Posterior vena cava (tissue), 2 donors: Measurements from ENCODE around the gene RTL1. TPM values are rescaled to one million over a fixed set of nuclear protein-coding genes. Genes with fewer than 3 reads are reported as not detected.

Experiments used
- DNase-seq: peaks from one replicate; pipeline ENCODE4 v3.0.0-alpha.2; 2020; ENCODE audit warnings: low spot score
- intact Hi-C, 2 donors: fragments of 100-400 bp; cut with DNase I; formaldehyde crosslinking; loops; one replicate each; pipeline versions ENCODE4 v1.14.1 to v1.14.2; 2022 to 2023
- total RNA-seq, 2 donors: library from RNA; stranded (reverse); fragmentation: NEBNext Ultra II Directional; extraction: Animal tissue kit (Norgen Biotek cat#: 25700); gene quantifications; one replicate each; pipeline ENCODE4 v1.2.1, GENCODE V29; 2021
- donor health status: DM: yes; HTN: yes; CAD: no.
- donor health status: DM: yes; HTN: yes; CAD: no.

The RTL1 gene
- total RNA-seq, 2 donors from 2014 or later, result not detected

DNA sequence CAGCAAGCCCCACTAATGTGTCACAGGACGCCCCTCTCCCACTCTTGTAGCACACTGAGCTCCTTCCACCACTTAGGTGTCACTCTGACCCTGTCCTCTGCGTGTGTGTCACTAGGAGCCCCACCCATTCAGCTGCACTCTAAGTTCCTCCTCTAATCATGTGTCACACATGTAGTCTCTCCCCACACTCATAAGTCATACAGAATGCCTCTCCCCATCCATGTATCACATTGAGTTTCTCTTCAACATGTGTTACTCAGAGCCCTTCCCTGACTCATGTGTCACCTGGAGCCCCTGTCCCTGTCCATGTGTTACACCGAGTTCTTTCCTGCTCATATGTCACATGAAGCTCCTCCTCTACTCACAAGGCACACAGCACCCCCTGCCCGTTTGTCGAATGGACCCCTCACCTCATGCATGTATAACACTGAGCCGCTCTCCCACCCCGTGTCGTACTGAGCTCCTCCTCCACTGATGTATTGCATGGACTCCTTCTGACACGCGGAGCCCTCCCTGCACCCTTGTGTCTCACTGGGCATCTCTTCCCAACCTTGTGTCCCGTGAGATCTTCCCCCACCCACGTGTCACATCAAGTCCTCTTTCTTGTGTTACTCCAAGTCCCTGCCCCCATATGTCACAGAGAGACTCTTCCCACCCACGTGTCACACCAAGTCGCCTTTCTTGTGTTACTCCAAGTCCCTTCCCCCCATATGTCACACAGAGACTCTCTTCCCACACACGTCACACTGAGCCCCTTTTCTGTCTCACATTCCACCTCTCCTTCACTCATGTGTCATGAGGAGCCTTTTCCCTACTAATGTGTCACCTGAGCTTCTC, 31.0 kb downstream of the RTL1 start:
- DNase-seq, result peak; percentile 73
- intact Hi-C loops, result no loop called here

GRCh38 chr14:100871234-100872186, 32.0 kb downstream of the RTL1 start:
- DNase-seq, result peak; percentile 42
- intact Hi-C loops, result no loop called here

- peak; percentile 62 for DNase-seq
- intact Hi-C loops, result no loop called here
Measured at GRCh38 chr14:100868621-100869370, 34.7 kb downstream of the RTL1 start.

GRCh38 chr14:100867631-100868315, 35.7 kb downstream of the RTL1 start:
- intact Hi-C loops, result no loop called here
- DNase-seq, result peak; percentile 73

- peak; percentile 64 for DNase-seq
- intact Hi-C loops, result no loop called here
Measured at GRCh38 chr14:100866666-100867630, 36.6 kb downstream of the RTL1 start.

DNA sequence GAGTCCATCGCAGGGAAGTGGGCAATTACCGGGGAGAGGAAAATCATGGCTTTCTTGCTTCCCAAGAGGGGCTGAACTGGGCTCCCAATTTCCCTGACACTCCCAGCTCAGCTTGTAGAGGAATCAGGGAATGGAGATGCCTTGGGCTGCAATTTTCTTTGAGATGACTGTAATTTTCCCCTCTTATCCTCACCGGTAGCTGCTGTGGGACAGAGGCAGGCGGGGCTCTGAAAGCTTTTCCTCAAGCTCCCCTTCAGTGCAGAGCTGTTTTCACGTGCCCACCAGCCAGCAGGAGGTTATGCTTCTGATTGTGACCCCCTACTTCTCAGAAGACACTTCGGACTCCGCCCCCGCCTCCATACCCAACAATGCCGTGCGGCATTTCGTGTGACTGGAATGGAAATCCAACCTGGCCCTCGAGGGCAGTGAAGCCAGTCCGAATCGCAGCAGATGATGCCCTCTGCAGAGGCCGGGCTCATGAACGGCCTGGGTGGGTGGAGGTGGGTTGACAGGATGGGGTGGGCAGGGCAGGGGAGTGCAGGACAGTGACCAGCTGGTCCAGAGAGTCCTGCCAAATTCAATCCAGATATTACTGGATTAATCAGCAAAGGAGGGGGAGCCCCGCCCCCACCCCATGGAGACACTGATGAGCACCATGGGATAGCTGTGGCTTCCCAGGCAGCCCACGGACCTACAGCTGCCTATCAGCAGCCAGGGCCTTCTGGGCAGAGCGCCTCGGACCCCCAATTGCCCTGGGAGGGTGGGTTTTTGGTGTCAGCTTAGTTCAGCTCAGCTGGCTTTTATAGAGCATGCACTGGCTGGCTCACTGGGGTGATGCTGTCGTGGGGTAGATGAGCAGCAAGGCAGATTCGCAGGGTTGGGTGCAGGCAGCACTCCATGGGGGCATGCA, 37.6 kb downstream of the RTL1 start:
- peak; percentile 64 for DNase-seq
- intact Hi-C loops, result no loop called here

GRCh38 chr14:100864960-100865681, 38.4 kb downstream of the RTL1 start:
- intact Hi-C loops, result no loop called here
- DNase-seq, result peak; percentile 70

GRCh38 chr14:100864206-100864605, 39.3 kb downstream of the RTL1 start:
- intact Hi-C loops, result no loop called here
- peak; percentile 54 for DNase-seq

DNA sequence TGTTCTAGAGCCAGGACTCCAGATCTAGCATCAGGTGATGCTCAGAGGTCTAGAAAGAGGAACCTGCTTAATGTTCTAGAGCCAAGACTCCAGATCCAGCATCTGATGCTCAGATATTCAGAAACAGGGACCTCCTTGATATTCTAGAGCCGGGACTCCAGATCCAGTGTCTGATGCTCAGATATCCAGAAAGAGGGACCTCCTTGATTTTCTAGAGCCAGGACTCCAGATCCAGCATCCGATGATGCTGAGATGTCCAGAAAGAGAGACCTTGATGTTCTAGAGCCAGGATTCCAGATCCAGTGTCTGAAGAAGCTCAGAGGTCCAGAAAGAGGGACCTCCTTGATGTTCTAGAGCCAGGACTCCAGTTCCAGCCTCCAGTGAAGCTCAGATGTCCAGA, 40.7 kb downstream of the RTL1 start:
- peak; percentile 13 for DNase-seq
- intact Hi-C loops, result no loop called here

DNA sequence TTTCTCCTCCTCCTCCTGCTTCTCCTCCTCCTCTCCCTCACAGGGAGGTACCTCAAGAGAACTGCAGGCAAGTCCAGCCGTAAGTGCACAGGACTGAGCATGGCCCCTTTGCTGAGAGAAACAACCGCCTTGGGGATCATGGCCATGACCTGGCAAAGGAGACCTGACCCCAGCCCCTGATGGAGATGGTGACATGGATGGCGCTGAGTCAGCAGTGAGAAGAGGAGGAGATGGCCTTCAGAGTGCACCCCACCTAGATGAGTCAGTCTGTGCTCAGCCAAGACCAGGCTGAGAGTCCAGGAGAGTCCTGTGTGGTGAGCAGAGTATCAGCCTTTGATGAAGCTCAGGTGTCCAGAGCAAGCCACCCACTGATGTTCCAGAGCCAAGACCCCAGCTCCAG, 41.2 kb downstream of the RTL1 start:
- intact Hi-C loops, result no loop called here
- DNase-seq, result peak; percentile 47

- intact Hi-C loops, result no loop called here
- DNase-seq, result no peak
Measured at GRCh38 chr14:100861937-100862247, 41.6 kb downstream of the RTL1 start.

- DNase-seq, result peak; percentile 47
- intact Hi-C loops, result no loop called here
Measured at GRCh38 chr14:100861188-100861936, 42.2 kb downstream of the RTL1 start.

DNA sequence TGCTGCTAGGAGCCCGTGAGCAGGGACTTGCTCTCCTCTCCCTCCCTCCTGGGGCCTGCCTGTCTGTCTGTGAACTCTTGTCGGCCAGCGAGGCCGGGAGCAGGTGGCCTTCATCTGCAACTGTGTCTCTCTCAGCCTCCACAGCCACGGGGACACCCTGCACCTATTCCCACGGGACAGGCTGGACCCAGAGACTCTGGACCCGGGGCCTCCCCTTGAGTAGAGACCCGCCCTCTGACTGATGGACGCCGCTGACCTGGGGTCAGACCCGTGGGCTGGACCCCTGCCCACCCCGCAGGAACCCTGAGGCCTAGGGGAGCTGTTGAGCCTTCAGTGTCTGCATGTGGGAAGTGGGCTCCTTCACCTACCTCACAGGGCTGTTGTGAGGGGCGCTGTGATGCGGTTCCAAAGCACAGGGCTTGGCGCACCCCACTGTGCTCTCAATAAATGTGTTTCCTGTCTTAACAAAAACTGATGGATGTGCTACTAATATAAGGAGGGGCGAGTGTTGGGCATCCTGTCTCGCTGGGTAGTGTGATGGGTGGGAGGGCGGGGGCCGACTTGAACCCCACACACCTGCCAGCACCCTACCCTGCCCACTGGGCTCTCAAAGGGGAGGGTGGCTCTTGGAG, 42.9 kb downstream of the RTL1 start:
- DNase-seq, result peak; percentile 74
- intact Hi-C loops, result no loop called here

- intact Hi-C loops, result no loop called here
- peak; percentile 58 for DNase-seq
Measured at GRCh38 chr14:100859781-100860180, 43.7 kb downstream of the RTL1 start.

- peak; percentile 44 for DNase-seq
Measured at GRCh38 chr14:100858838-100859220, 44.7 kb downstream of the RTL1 start.

More at GRCh38 chr14:100858838-100859220, 44.7 kb downstream of the RTL1 start:
- intact Hi-C loops, result no loop called here
